OCI-LY7 (cell line): Measurements from ENCODE around the gene SNRNP48. TPM values are rescaled to one million over a fixed set of nuclear protein-coding genes. Genes with fewer than 3 reads are reported as not detected.

Experiments used
- BruUV-seq: library from RNA; stranded (reverse); fragments of 400-500 nt; replicated peaks from 2 replicates; lab custom pipeline; 2021; lab: Mats Ljungman, UMichigan
- CTCF ChIA-PET: fragments of 300-600 bp; sonication (Branson Sonifier 250); formaldehyde crosslinking; loops from one replicate; lab custom pipeline; 2022; ENCODE audit warnings: antibody characterized with exemption; ENCODE audit not compliant: unreplicated experiment; lab: Charles Lee
- POLR2A ChIA-PET: fragments of 300-600 bp; sonication (Branson Sonifier 250); formaldehyde crosslinking; loops from one replicate; lab custom pipeline; 2022; ENCODE audit warnings: antibody characterized with exemption; lab: Charles Lee
- DNase-seq: peaks from one replicate; pipeline ENCODE4 v3.0.0-alpha.2; 2015; ENCODE audit warnings: low spot score
- H2AFZ ChIP-seq: fragments of 200-600 bp; sonication (generic), shearing (Covaris generic); 2 replicates; pipeline ENCODE4 v1.6.1; 2014; ENCODE audit warnings: mild to moderate bottlenecking, antibody characterized with exemption, low read length, moderate library complexity
- H3K27ac ChIP-seq: fragments of 200-600 bp; sonication (generic); 2 replicates; pipeline ENCODE4 v1.5.1; 2014; ENCODE audit warnings: mixed run types, low read depth, mild to moderate bottlenecking, moderate library complexity, low read length, inconsistent platforms; ENCODE audit not compliant: poor library complexity, severe bottlenecking
- H3K36me3 ChIP-seq: fragments of 200-600 bp; sonication (generic); 2 replicates; pipeline ENCODE4 v1.6.1; 2014; ENCODE audit warnings: mild to moderate bottlenecking, antibody characterized with exemption, low read length, moderate library complexity, mixed read lengths; ENCODE audit not compliant: insufficient read depth
- H3K4me1 ChIP-seq: fragments of 200-600 bp; sonication (generic); 2 replicates; pipeline ENCODE4 v1.5.1; 2014; ENCODE audit warnings: mild to moderate bottlenecking, low read length; ENCODE audit not compliant: insufficient read depth, poor library complexity, severe bottlenecking
- H3K4me2 ChIP-seq: fragments of 200-600 bp; sonication (generic); 2 replicates; pipeline ENCODE4 v1.6.1; 2014; ENCODE audit warnings: mild to moderate bottlenecking, low read length
- H3K4me3 ChIP-seq: fragments of 200-600 bp; sonication (generic); 2 replicates; pipeline ENCODE4 v1.5.1; 2014; ENCODE audit warnings: mild to moderate bottlenecking, low read depth, low read length; ENCODE audit not compliant: poor library complexity, severe bottlenecking
- H3K79me2 ChIP-seq: fragments of 200-600 bp; sonication (generic); 2 replicates; pipeline ENCODE4 v1.6.1; 2016; ENCODE audit warnings: low read depth, mild to moderate bottlenecking, low read length, moderate library complexity, mixed read lengths; ENCODE audit not compliant: insufficient read depth
- H3K9me2 ChIP-seq: fragments of 200-600 bp; sonication (generic); 2 replicates; pipeline ENCODE4 v1.6.1; 2016; ENCODE audit warnings: mild to moderate bottlenecking, low read length, mixed read lengths; ENCODE audit not compliant: insufficient read depth
- H3K9me3 ChIP-seq: fragments of 200-600 bp; sonication (generic); 2 replicates; pipeline ENCODE4 v1.6.1; 2014; ENCODE audit warnings: mild to moderate bottlenecking, mixed run types, low read length, mixed read lengths
- H4K20me1 ChIP-seq: fragments of 200-600 bp; sonication (generic); 2 replicates; pipeline ENCODE4 v1.6.1; 2014; ENCODE audit warnings: mild to moderate bottlenecking, antibody characterized with exemption, low read length, moderate library complexity, mixed read lengths; ENCODE audit not compliant: insufficient read depth
- EZH2phosphoT487 ChIP-seq: fragments of 200-600 bp; sonication (generic); IDR thresholded peaks from 2 replicates; pipeline ENCODE4 v1.6.1; 2018; ENCODE audit warnings: low read depth, borderline replicate concordance, mild to moderate bottlenecking, mixed run types, antibody characterized with exemption, low read length, moderate library complexity, mixed read lengths
- intact Hi-C: fragments of 100-400 bp; cut with micrococcal nuclease; formaldehyde crosslinking; loops from one replicate; pipeline ENCODE4 v1.10.0; 2022; ENCODE audit not compliant: unreplicated experiment
- total RNA-seq, 2 experiments: library from RNA; depleted of rRNA in 1 of 2; stranded (reverse); fragments of >200 nt in 1 of 2; shearing (Covaris generic) in 1 of 2; gene quantifications; 2 replicates each; pipeline ENCODE4 v1.2.3, GENCODE V29; 2014 to 2022
- TF ChIP-seq, protein P1 (sequence below): fragments of 200-600 bp; sonication (generic); conservative IDR thresholded peaks from 2 replicates; pipeline ENCODE4 v1.5.1; 2014; ENCODE audit warnings: mild to moderate bottlenecking, antibody characterized with exemption, low read length, moderate library complexity, mixed read lengths

SNRNP48 gene
- total RNA-seq, 2 experiments from 2014 or later = 24.1 to 30.2 TPM

GRCh38 chr6:7640607-7641577 lies 50.9 kb downstream of the SNRNP48 start:
- TF ChIP-seq, protein P1, sequence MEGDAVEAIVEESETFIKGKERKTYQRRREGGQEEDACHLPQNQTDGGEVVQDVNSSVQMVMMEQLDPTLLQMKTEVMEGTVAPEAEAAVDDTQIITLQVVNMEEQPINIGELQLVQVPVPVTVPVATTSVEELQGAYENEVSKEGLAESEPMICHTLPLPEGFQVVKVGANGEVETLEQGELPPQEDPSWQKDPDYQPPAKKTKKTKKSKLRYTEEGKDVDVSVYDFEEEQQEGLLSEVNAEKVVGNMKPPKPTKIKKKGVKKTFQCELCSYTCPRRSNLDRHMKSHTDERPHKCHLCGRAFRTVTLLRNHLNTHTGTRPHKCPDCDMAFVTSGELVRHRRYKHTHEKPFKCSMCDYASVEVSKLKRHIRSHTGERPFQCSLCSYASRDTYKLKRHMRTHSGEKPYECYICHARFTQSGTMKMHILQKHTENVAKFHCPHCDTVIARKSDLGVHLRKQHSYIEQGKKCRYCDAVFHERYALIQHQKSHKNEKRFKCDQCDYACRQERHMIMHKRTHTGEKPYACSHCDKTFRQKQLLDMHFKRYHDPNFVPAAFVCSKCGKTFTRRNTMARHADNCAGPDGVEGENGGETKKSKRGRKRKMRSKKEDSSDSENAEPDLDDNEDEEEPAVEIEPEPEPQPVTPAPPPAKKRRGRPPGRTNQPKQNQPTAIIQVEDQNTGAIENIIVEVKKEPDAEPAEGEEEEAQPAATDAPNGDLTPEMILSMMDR = no peak
- no peak for TF ChIP-seq EZH2phosphoT487
- intact Hi-C loops = no loop called here

GRCh38 chr6:7642791-7643190 lies 52.8 kb downstream of the SNRNP48 start:
- intact Hi-C loops = no loop called here
- Histone ChIP-seq H3K36me3 (no peaks in the 10 kb centered on the region), H3K4me2 (no peak overlapping the region), H3K9me2 (no peaks in the 10 kb centered on the region), H3K79me2 (no peaks in the 10 kb centered on the region), H3K4me1 (no peaks in the 10 kb centered on the region), H3K9me3 (no peaks in the 10 kb centered on the region), H4K20me1 (no peaks in the 10 kb centered on the region), H3K27ac (no peak overlapping the region), H2AFZ (no peak overlapping the region), H3K4me3 (no peak overlapping the region)
- no TSS peak for BruUV-seq
- CTCF ChIA-PET = no interaction called here
- TF ChIP-seq EZH2phosphoT487 = no peak
- TF ChIP-seq, protein P1 = no peak
- DNase-seq = no peak
- POLR2A ChIA-PET = no interaction called here

More at GRCh38 chr6:7640607-7641577, 50.9 kb downstream of the SNRNP48 start:
- BruUV-seq = no TSS peak
- Histone ChIP-seq H4K20me1 (no peaks in the 10 kb centered on the region), H3K4me2 (no peak overlapping the region), H3K9me3 (no peaks in the 10 kb centered on the region), H3K27ac (no peak overlapping the region), H3K4me1 (no peaks in the 10 kb centered on the region), H3K79me2 (no peaks in the 10 kb centered on the region), H3K4me3 (no peak overlapping the region), H3K9me2 (no peaks in the 10 kb centered on the region), H3K36me3 (no peaks in the 10 kb centered on the region), H2AFZ (no peak overlapping the region)
- ChIA-PET CTCF (no interaction called here), POLR2A (interaction anchor here (0.6 kb wide), 1 partner anchor 27 kb away, joined by 3 read pairs; no protein-coding TSS in a partner anchor)
- DNase-seq = no peak

DNA sequence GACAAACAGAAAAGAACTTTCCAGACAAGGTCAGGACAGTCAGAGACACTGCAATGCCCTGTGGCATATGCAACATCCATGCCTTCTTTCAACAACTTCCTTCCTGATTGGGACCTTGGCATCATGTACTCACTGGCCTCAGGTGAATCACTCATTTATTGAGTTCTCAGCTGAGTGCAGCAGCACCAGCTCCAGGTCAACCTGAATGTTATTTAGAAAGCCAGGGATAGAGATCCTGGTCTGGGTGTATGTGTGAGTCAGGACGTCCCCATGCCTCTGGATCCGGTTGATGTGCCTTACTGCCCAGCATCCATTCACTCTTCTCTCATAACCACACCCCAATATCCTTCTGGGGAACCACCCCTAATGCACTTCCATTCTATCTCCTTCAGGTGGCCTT lies 54.4 kb downstream of the SNRNP48 start:
- H3K4me2 ChIP-seq = no peak overlapping the region
- no peaks in the 10 kb centered on the region for H3K36me3 ChIP-seq
- no peaks in the 10 kb centered on the region for H3K9me2 ChIP-seq
- no peak overlapping the region for H2AFZ ChIP-seq
- TF ChIP-seq, protein P1 = no peak
- TF ChIP-seq EZH2phosphoT487 = no peak
- no peaks in the 10 kb centered on the region for H3K79me2 ChIP-seq
- H3K9me3 ChIP-seq = no peaks in the 10 kb centered on the region
- intact Hi-C loops = no loop called here
- no peak for DNase-seq
- no TSS peak for BruUV-seq
- ChIA-PET POLR2A (interaction anchor here (0.7 to 1.0 kb wide), 2 partner anchors 9 to 122 kb away, joined by 3 read pairs; no protein-coding TSS in a partner anchor), CTCF (no interaction called here)
- H3K4me1 ChIP-seq = no peaks in the 10 kb centered on the region
- H3K27ac ChIP-seq = no peak overlapping the region
- no peak overlapping the region for H3K4me3 ChIP-seq
- no peaks in the 10 kb centered on the region for H4K20me1 ChIP-seq
